WI38 (cell line): ENCODE measurements around the gene RHD.
"Not testable (repeated sequence)": the region's sequence is repeated elsewhere in the genome, so short reads cannot be mapped to it uniquely, and the experiment has no call there.

Experiments used
- H3K4me3 ChIP-seq: 2 replicates; pipeline ENCODE4 v1.5.1; 2011; ENCODE audit warnings: low read depth, mild to moderate bottlenecking, control low read depth, low read length
- TF ChIP-seq, protein P1 (sequence below): IDR thresholded peaks from 2 replicates; pipeline ENCODE4 v1.5.1; 2012; ENCODE audit warnings: low read depth, mild to moderate bottlenecking, control low read depth, low read length

Gene RHD

DNA sequence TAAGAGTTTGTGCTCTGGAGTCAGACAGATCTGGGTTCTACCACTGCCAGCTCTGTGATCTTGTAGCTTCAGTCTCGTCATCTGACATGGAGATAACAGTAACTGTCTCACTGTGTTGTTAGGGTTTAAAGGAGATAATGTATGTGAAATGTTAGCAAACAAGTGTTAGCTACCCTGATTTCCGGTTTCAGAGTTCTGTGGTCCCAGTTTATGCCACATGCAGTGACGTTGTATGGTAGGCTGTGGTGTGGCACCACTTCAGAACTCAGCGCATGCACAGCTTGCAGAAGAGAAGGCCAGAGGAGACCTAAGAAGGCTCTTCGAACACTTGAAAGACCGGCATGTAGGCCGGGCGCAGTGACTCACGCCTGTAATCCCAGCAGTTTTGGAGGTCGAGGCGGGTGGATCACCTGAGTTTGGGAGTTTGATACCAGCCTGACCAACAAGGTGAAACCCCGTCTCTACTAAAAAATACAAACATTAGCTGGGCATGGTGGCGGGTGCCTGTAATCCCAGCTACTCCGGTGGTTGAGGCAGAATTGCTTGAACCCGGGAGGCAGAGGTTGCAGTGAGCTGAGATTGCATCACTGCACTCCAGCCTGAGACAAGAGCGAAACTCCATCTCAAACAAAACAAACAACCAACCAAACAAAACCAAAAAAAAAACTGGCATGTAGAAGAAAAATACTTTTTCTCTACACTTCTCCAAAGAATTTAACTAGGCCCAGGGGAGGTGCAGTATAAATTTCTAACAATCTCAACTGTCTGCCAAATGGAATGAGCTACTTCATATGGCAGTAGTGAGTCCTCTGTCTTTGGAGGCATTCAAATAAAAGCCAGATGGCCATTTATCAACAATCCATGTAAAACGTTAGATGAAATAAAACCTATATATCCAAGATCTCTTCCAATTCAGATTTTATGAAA is 55.8 kb downstream of the RHD start:
- not testable (repeated sequence) for H3K4me3 ChIP-seq

GRCh38 chr1:25328791-25329185 is 56.5 kb downstream of the RHD start:
- not testable (repeated sequence) for H3K4me3 ChIP-seq

GRCh38 chr1:25329336-25329735 is 57.0 kb downstream of the RHD start:
- H3K4me3 ChIP-seq = not testable (repeated sequence)

- not testable (repeated sequence) for H3K4me3 ChIP-seq
These were observed 57.6 kb downstream of the RHD start for GRCh38 chr1:25329950-25330349.

- peak overlapping the region; percentile 73 for H3K4me3 ChIP-seq
These were observed 64.6 kb downstream of the RHD start for GRCh38 chr1:25336922-25337354.

DNA sequence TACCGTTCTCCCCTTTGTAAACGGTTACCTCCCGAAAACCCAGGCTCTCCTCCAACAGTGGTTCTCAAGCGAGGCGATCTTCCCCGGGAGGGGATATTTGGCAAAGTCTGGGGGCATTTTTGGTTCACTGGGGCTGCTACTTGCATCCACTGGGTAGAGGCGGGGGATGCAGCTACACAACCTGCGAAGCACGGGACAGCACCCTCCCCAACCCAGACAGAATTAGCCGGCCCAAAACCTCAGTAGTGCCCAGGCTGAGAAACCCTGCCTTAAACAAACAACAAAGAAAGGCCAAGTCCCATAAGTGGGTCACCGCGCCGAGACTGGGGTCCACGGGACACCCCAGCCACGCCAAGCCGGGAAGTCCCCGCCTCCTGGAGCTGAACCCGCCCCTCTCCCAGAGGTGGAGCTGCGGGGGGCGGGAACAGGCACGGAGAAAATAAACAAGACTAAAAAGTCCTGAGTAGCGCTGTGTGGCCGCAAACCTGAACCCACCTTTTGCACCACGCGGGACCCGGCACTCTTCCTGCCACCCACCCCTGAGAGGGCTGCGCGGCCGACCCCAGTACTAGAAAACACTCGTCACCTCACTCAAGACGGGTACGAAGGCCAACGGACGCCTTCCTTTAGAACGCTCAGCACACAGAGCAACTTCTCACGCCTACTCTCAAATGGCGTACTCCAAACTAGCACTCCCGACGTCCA is 65.3 kb downstream of the RHD start:
- peak overlapping the region; percentile 97 for H3K4me3 ChIP-seq

DNA sequence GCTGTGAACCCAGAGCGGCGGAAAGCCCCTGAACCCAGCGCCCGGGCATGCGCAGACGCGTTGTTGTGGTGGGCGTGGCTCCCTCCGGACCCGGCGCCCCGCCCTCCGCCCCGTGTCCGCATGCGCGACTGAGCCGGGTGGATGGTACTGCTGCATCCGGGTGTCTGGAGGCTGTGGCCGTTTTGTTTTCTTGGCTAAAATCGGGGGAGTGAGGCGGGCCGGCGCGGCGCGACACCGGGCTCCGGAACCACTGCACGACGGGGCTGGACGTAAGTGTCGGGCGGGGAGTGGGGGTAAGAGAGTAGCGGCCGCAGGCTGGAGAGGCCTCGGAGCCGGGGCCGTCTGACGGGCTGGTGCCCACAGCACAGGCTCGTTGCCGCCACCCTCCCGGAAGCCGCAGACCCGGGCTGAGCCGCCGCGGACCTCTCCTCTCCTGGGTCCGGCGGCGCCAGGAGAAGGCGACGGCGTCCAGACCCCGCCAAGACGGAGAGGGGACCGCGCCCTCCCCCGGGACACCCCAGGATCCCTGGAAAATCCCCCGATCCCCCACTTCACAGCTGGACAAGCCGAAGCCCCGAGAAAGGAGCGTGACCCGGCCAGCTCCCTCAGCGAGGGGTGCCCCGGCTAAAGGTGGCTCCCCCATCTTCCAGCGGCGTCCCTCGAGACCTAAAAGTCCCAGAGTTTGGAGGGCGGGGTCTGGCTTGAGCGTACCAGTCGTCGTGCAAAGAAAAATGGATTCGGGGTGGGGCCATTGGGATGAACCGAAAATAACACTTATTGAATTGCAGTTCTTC is 66.1 kb downstream of the RHD start, which contains the start of gene TMEM50A:
TSS of gene TMEM50A (plus strand) at position 147 of the 794 bp plus-strand sequence. CDS start 2,153 bp downstream, outside the sequence.
- H3K4me3 ChIP-seq = peak within 1 kb of the TSS; percentile 97
- TF ChIP-seq, protein P1, sequence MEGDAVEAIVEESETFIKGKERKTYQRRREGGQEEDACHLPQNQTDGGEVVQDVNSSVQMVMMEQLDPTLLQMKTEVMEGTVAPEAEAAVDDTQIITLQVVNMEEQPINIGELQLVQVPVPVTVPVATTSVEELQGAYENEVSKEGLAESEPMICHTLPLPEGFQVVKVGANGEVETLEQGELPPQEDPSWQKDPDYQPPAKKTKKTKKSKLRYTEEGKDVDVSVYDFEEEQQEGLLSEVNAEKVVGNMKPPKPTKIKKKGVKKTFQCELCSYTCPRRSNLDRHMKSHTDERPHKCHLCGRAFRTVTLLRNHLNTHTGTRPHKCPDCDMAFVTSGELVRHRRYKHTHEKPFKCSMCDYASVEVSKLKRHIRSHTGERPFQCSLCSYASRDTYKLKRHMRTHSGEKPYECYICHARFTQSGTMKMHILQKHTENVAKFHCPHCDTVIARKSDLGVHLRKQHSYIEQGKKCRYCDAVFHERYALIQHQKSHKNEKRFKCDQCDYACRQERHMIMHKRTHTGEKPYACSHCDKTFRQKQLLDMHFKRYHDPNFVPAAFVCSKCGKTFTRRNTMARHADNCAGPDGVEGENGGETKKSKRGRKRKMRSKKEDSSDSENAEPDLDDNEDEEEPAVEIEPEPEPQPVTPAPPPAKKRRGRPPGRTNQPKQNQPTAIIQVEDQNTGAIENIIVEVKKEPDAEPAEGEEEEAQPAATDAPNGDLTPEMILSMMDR = no peak

- TF ChIP-seq, protein P1 = no peak
These were observed 66.7 kb downstream of the RHD start for GRCh38 chr1:25338986-25339385.

GRCh38 chr1:25341746-25342145 is 69.4 kb downstream of the RHD start:
- TF ChIP-seq, protein P1 = no peak

More at GRCh38 chr1:25338986-25339385, 66.7 kb downstream of the RHD start:
- H3K4me3 ChIP-seq = peak overlapping the region; percentile 97

GRCh38 chr1:25342846-25343245 is 70.5 kb downstream of the RHD start:
- no peak overlapping the region for H3K4me3 ChIP-seq
- TF ChIP-seq, protein P1 = no peak

More at GRCh38 chr1:25341746-25342145, 69.4 kb downstream of the RHD start:
- H3K4me3 ChIP-seq = no peak overlapping the region
